NCI-H1417 (cell line): Measurements from ENCODE around the gene PRR36.

Experiments used
- DNase-seq, 3 experiments: peaks; one replicate each; lab custom pipeline; 2025; lab: John Stamatoyannopoulos, UW

The PRR36 gene

GRCh38 chr19:7872306-7873204 is 1.6 kb downstream of the PRR36 start:
- no peak for DNase-seq

GRCh38 chr19:7871437-7872305 is 2.5 kb downstream of the PRR36 start:
- DNase-seq, result peak; percentile 57 to 86 (median 79)

- peak; percentile 18 to 58 (median 39) for DNase-seq
These were observed 3.4 kb downstream of the PRR36 start for GRCh38 chr19:7870571-7871436.

GRCh38 chr19:7869910-7870511 is 4.2 kb downstream of the PRR36 start:
- peak in 2 of 3 experiments; percentile 11 to 55 for DNase-seq

GRCh38 chr19:7869453-7869909 is 4.7 kb downstream of the PRR36 start:
- DNase-seq, result peak in 1 of 3 experiments; percentile 53

GRCh38 chr19:7868671-7869452 is 5.3 kb downstream of the PRR36 start:
- DNase-seq, result peak in 1 of 3 experiments; percentile 70

- DNase-seq, result no peak
These were observed 5.9 kb downstream of the PRR36 start for GRCh38 chr19:7868326-7868670.

- DNase-seq, result no peak
These were observed 6.9 kb downstream of the PRR36 start for GRCh38 chr19:7867092-7867844.

- peak in 1 of 3 experiments; percentile 9 for DNase-seq
These were observed 7.6 kb downstream of the PRR36 start for GRCh38 chr19:7866399-7867091.

- no peak for DNase-seq
These were observed 8.8 kb downstream of the PRR36 start for GRCh38 chr19:7865262-7865911.

- DNase-seq, result no peak
These were observed 9.5 kb downstream of the PRR36 start for GRCh38 chr19:7864690-7865074.

GRCh38 chr19:7863971-7864689 is 10.1 kb downstream of the PRR36 start:
- DNase-seq, result no peak

- DNase-seq, result peak in 1 of 3 experiments; percentile 7
These were observed 10.8 kb downstream of the PRR36 start for GRCh38 chr19:7863157-7863970.

- DNase-seq, result peak in 1 of 3 experiments; percentile 68
These were observed 11.7 kb downstream of the PRR36 start for GRCh38 chr19:7862413-7862951.

- no peak for DNase-seq
These were observed 12.4 kb downstream of the PRR36 start for GRCh38 chr19:7861619-7862412.
